Measurements from ENCODE around the gene PLCL1.
"Not testable (repeated sequence)": the region's sequence is repeated elsewhere in the genome, so short reads cannot be mapped to it uniquely, and the experiment has no call there.

The PLCL1 gene

GRCh38 chr2:197997083-197997541 lies 192.7 kb downstream of the PLCL1 start:
- no peak for DNase-seq (ENCODE audit: low read depth in 2 of 2)

- DNase-seq (ENCODE audit: low read depth in 2 of 2) = no peak
Measured at GRCh38 chr2:197998702-197999101, 194.3 kb downstream of the PLCL1 start.

DNA sequence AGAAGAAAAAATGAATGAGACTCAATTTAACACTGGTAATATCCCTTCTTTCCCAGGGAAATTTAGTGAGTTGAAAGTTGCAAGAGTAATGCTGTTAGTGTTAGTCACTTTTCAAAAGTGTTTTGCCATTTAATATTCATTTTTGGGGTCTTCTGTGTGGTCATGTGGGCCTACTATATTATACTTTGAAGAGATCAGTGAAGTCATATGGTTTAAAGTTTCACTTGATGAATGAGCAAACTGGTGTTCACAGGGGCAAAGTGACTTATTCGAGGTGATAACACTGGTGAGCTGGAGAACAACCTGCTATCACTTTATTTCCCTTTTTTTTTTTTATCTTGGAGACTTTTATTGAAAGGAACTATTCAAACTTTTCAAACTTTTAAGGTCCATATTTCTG lies 196.0 kb downstream of the PLCL1 start:
- DNase-seq (ENCODE audit: low read depth in 2 of 2) = no peak

GRCh38 chr2:198004173-198004572 lies 199.8 kb downstream of the PLCL1 start:
- no peak for DNase-seq (ENCODE audit: low read depth in 2 of 2)

DNA sequence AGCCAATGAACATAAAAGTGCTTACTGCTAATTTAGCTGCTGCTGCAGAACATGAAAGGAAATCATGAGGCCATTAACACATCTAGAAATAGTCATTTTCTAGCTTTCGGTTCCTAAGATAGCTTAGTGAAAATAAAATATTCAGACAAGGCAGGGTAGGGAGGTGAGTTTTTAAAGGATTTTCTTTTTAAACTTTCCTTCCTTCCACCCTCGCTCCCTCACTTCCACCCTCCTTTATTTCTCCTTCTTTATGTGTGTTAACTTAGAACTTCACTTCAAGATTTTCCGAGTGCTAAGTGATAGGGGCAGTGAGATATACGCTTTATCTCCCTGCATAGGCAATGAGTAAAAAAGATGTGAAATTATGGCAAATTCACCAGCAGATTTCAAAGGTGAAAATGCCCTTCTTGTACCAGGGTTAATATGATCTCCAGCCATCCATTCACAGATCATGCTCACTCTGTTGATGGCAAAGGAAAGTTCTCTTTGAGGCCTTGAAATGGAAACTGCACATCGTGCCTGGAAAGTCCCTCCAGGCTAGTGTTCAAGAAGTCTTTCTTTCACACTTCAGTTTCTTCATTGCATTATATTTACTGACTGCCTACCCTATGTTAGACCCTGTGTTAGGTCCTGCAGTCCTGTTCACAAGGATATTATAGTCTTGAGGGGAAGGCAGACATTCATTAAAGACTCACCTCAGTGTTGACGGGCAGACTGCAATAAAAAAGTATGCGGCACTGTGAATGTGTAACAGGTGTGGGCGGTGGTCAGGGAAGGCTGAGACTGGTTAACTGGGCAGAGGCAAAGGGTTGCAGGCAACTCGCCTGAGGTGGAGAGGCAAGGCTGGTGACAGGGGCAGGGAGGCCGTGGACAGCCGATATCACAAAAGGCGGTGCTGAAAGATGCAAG lies 200.8 kb downstream of the PLCL1 start:
- DNase-seq (ENCODE audit: low read depth in 2 of 2) = no peak

GRCh38 chr2:198006733-198007132 lies 202.3 kb downstream of the PLCL1 start:
- DNase-seq (ENCODE audit: low read depth in 2 of 2) = no peak

GRCh38 chr2:198008230-198008629 lies 203.8 kb downstream of the PLCL1 start:
- DNase-seq (ENCODE audit: low read depth in 2 of 2) = no peak

DNA sequence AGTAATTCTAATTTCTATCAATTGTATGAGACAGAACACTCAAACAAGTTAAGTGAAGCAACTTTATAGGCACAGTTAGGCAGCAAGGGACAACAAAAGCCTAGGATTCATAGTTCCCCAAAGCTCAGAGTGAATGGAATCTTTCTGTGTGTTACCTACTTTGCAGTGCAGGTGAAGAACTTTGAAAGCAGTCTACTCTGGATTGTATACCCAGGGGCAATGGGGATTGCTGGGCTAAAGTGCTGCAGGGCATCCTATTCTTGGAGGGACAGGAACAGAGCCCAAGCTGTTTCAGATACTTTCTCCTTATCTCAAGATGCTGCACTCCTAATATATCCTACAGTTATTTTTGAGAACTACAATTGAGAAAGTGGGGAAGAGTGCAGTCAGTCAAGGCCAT lies 207.6 kb downstream of the PLCL1 start:
- no peak for DNase-seq (ENCODE audit: low read depth in 2 of 2)

GRCh38 chr2:198016243-198016642 lies 211.8 kb downstream of the PLCL1 start:
- no peak for DNase-seq (ENCODE audit: low read depth in 2 of 2)

GRCh38 chr2:198017068-198017467 lies 212.7 kb downstream of the PLCL1 start:
- no peak for DNase-seq (ENCODE audit: low read depth in 2 of 2)

DNA sequence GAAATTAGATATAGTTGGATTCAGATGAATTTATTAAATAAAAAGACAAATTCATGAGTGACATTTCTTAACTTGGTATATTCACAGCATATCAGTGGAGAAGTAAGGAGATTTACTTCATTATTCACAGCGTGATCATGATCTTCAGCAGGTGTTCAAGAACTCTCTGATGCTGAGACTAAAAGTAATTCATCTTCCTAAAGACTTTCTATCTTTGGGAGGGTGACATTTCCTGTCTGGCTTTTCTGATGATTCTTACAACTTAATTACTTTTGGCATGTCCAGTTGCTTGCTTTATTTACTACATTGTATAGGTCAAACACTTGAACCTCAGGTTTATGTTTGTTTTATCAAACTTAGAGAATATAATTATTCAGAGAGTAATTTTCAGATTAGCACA lies 224.6 kb downstream of the PLCL1 start:
- no peak for DNase-seq (ENCODE audit: low read depth in 2 of 2)

DNA sequence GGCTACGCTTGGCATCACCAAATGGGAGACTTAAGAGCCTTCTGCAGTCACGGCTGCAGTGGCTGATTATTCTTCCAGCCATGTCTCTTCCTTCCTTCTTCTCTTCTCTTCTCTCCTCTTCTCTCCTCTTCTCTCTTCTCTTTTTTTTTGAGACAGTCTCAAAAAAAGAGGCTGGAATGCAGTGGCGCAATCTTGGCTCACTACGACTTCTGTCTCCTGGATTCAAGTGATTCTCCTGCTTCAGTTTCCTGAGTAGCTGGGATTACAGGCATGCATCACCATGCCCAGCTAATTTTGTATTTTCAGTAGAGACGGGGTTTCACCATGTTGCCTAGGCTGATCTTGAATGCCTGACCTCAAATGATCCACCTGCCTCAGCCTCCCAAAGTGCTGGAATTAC lies 225.2 kb downstream of the PLCL1 start:
- not testable (repeated sequence) for DNase-seq (ENCODE audit: low read depth in 2 of 2)

DNA sequence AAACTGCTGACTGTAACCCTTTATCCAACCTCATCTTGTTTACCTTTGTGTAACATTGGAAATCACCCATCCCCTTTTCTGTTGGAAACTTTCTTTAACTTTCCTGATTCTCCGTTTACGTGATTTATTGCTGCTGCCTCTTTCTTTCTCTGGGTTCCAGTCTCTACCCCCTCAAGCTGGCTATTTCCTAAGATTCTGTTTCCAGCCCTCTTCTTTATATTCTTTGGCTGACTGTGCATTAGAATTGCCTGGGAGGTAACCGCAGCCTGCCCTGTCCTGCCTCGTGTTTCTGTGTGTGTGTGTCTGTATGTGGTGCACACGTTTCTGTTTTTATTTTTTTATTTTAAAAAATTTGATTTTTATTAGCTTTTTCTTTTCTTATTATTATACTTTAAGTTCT lies 229.2 kb downstream of the PLCL1 start:
- no peak for DNase-seq (ENCODE audit: low read depth in 2 of 2)

GRCh38 chr2:198036029-198036879 lies 231.9 kb downstream of the PLCL1 start:
- DNase-seq (ENCODE audit: low read depth in 2 of 2) = no peak

DNA sequence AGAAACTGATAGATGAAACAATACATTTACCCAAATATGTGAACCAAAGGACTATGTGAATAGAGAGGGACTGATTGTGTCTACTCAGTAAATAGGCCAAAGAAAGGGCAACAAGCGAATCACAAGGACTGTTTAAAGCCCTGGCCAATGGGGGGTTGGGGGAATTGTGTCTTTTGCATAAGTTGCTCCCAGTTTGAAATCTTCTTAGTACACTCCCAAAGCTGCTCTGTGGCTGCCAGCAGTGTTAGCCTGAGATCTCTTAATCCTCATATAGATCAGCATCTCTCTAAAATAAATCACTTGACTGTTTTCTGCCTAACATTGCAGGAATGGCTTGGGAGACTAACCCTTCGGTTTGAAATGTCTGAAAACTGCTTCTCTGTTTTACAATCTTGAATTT lies 236.4 kb downstream of the PLCL1 start:
- DNase-seq (ENCODE audit: low read depth in 2 of 2) = no peak

DNA sequence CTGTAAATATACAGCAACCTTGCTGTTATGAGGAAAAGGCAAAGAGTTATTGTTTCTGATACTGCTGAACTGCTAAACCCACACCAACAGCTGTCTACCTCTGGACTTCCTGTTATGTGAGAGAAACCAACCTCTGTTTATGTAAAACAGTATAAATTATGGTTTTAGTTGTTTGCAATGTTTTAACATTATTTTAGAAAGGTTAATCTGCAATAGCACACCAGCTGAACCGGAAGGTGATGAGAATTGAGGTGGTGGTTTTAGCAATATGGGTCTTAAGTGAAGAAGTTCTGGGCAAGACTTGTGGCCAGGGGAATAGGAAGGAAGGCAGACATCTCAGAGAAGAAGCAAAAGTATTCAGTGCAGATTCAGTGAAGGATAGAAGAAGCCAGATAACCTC lies 237.8 kb downstream of the PLCL1 start:
- DNase-seq (ENCODE audit: low read depth in 2 of 2) = no peak

DNA sequence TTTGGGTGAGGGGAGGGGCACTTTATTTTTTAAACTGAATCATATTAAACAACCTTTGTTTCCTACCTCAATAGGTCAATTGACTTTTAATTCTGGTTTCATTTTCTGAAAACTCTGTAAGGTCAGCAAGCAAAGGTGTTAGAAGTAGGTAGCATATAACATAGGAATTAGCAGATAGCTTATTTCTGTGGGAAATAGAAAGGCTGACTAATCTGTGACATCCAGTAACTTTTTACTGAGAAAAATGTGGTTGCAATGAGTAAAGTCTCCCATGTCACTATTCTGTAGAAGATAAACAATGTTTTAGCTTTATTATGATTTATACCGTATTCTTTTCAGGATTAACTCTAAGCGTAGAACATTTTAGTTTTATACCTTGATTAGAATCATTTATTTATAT lies 240.4 kb downstream of the PLCL1 start:
- no peak for DNase-seq (ENCODE audit: low read depth in 2 of 2)

DNA sequence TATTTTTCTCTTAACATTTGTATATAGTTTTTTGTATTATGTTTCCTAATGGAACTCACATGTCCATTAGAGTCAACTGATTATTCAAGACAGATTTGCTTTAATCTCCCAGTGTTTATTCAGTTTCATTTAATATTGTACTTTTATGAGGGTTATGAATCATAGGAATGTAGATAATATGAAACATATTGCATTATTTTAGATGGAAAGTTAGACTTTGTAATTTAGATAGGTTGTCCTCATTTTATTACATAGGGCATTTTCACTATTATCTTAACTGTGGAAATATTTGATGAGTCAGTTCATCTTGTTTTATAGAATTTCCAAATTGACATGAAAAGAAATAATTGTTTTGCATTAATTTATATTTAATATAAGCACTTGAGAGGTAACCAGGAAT lies 240.8 kb downstream of the PLCL1 start:
- no peak for DNase-seq (ENCODE audit: low read depth in 2 of 2)

DNA sequence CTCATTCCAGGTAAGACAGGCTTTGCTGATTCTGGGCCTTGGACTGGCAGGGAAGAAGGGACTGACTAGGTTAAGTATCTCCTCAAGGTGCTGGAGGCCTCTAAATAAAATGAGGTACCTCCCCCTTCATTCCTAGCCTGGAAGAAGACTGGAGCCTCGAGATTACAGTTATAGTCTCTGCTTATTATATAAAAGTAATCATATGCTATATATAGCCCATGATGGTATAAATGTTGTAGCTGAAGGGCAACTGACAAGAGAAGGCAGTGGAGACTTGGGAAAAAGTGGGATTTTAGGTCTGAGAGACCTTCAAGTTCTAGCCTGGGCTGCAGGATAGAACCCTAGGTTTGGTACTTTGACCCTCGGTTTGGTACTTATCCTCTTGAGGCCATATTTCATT lies 248.3 kb downstream of the PLCL1 start:
- DNase-seq (ENCODE audit: low read depth in 2 of 2) = no peak

GRCh38 chr2:198053148-198053547 lies 248.8 kb downstream of the PLCL1 start:
- DNase-seq (ENCODE audit: low read depth in 2 of 2) = no peak

GRCh38 chr2:198053776-198054175 lies 249.4 kb downstream of the PLCL1 start:
- no peak for DNase-seq (ENCODE audit: low read depth in 2 of 2)

- no peak for DNase-seq (ENCODE audit: low read depth in 2 of 2)
Measured at GRCh38 chr2:198054299-198054698, 249.9 kb downstream of the PLCL1 start.

DNA sequence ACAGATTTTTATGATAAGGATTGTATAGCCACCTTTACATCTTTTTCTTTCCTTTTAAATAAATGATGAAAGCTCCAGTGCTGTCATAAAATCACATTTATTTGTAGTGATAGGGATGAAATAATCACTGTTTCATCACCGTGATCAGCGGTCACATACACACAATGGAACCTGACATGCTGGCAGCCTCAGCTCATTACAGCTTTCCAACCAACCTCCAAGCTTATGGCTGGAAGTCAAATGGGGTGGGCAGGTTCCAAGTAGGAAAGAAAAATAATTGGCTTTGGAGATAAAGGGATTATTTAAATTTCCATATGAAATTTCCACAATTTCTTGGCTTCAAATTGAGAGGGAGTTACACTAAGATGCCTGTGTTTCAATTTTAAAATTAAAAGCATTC lies 251.3 kb downstream of the PLCL1 start:
- DNase-seq (ENCODE audit: low read depth in 2 of 2) = no peak

All from stimulated activated CD8-positive, alpha-beta memory T cell treated with anti-CD3 and anti-CD28 coated beads, Interleukin-7, amount 100 ng/mL, for 1 hour (primary cell).